ENCODE results near the gene INPP4B.

INPP4B gene

DNA sequence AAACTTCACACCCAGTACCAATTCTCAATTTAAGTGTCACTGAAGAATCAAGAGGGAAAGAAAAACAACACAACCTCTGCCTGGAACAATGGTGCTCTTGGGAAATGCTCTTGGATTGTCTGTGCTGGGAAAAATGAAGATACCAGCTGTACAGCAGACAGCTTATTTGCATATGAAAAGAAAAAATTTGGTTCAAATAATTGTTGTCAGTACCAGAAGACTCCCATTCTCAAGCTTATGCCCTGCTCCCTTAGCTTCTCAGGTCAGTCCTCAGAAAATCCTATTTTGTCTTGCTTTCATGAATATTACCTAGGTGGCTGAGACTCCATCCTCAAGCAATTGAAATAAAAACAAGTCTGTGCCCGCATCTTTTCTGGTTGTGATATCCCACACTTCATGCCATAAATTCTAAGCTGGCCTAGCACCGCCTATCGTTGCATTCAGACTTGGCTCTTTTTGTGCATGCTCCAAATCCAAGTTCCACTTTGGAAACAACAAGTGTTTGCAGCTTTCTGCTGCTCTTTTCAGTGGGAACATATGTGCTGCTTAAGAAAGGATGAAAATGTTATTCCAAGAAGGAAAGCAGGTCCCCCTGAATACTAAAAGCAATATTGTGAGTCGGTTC, 431.6 kb downstream of the INPP4B start:
- TF ChIP-seq, protein P1, sequence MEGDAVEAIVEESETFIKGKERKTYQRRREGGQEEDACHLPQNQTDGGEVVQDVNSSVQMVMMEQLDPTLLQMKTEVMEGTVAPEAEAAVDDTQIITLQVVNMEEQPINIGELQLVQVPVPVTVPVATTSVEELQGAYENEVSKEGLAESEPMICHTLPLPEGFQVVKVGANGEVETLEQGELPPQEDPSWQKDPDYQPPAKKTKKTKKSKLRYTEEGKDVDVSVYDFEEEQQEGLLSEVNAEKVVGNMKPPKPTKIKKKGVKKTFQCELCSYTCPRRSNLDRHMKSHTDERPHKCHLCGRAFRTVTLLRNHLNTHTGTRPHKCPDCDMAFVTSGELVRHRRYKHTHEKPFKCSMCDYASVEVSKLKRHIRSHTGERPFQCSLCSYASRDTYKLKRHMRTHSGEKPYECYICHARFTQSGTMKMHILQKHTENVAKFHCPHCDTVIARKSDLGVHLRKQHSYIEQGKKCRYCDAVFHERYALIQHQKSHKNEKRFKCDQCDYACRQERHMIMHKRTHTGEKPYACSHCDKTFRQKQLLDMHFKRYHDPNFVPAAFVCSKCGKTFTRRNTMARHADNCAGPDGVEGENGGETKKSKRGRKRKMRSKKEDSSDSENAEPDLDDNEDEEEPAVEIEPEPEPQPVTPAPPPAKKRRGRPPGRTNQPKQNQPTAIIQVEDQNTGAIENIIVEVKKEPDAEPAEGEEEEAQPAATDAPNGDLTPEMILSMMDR (IDR thresholded peaks at IDR 0.05; ENCODE audit: low read depth, low read length), result no peak
- DNase-seq (ENCODE audit: low read depth in 2 of 2), result peak in 1 of 2 donors; percentile 38
- H3K4me3 ChIP-seq (replicated peaks in 1 of 2; ENCODE audit: low read depth in 2 of 2, low read length in 2 of 2), result no peak overlapping the region

DNA sequence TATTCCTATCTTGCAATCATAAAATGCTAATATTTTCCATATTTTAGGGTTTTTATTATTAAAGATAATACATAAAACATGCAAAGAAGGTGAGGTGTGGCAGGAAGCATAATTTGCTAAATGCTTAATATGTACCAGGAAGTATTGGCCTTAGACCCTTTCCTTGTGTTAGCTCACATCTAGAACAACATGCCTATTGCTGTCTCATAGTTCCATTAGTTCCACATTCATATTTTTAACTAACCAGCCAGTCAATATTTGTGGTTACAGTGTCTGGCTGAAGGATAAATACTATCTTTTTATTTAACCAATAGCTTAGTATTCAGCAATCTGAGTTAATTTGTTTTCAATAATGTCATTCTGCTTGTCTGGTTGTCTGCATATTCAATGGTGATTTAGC, 432.6 kb downstream of the INPP4B start:
- DNase-seq (ENCODE audit: low read depth in 2 of 2), result peak in 1 of 2 donors; percentile 10
- H3K4me3 ChIP-seq (replicated peaks in 1 of 2; ENCODE audit: low read depth in 2 of 2, low read length in 2 of 2), result no peak overlapping the region
- TF ChIP-seq, protein P1 (IDR thresholded peaks at IDR 0.05; ENCODE audit: low read depth, low read length), result no peak

DNA sequence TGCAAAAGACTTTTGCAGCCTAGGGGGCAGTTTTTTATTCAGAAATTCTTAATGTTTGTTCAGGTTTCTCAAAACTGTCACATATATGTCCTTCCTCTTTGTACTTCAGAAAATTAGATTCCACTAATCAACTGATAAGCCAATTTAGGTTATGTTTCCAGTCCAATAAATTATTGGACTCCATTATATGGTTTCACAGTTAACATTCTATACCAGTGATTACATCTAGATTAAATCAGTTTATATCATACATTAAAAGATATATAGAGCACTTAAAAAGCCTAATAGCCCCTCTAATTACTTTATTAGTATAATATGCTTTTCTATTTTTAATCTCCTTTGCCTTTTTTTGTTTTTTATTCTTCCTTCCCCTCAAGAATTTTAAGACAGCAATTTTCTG, 434.1 kb downstream of the INPP4B start:
- TF ChIP-seq, protein P1 (IDR thresholded peaks at IDR 0.05; ENCODE audit: low read depth, low read length), result no peak
- DNase-seq (ENCODE audit: low read depth in 2 of 2), result no peak
- H3K4me3 ChIP-seq (replicated peaks in 1 of 2; ENCODE audit: low read depth in 2 of 2, low read length in 2 of 2), result no peak overlapping the region

- DNase-seq (ENCODE audit: low read depth in 2 of 2), result peak; percentile 63 to 89
- TF ChIP-seq, protein P1 (IDR thresholded peaks at IDR 0.05; ENCODE audit: low read depth, low read length), result no peak
- no peak overlapping the region for H3K4me3 ChIP-seq (replicated peaks in 1 of 2; ENCODE audit: low read depth in 2 of 2, low read length in 2 of 2)
These were observed 438.1 kb downstream of the INPP4B start for GRCh38 chr4:142408003-142408441.

GRCh38 chr4:142407596-142407995, 438.5 kb downstream of the INPP4B start:
- TF ChIP-seq, protein P1 (IDR thresholded peaks at IDR 0.05; ENCODE audit: low read depth, low read length), result no peak
- H3K4me3 ChIP-seq (replicated peaks in 1 of 2; ENCODE audit: low read depth in 2 of 2, low read length in 2 of 2), result no peak overlapping the region
- peak in 1 of 2 donors; percentile 16 for DNase-seq (ENCODE audit: low read depth in 2 of 2)

GRCh38 chr4:142406917-142407501, 439.1 kb downstream of the INPP4B start:
- peak; percentile 4 to 12 for DNase-seq (ENCODE audit: low read depth in 2 of 2)
- no peak overlapping the region for H3K4me3 ChIP-seq (replicated peaks in 1 of 2; ENCODE audit: low read depth in 2 of 2, low read length in 2 of 2)
- TF ChIP-seq, protein P1 (IDR thresholded peaks at IDR 0.05; ENCODE audit: low read depth, low read length), result no peak
